Measurements from ENCODE around the gene ATP8A1.
"Not testable (repeated sequence)": the region's sequence is repeated elsewhere in the genome, so short reads cannot be mapped to it uniquely, and the experiment has no call there.

The ATP8A1 gene

GRCh38 chr4:42656944-42657792 is at the start of gene ATP8A1:
ATP8A1 (minus strand) TSS chr4:42657105; CDS start chr4:42656873, 232 bp downstream.
- DNase-seq (ENCODE audit: low read depth in 1 of 2, low spot score in 1 of 2), result peak; percentile 88 to 90

GRCh38 chr4:42706086-42706485 is 49.2 kb upstream of the ATP8A1 start:
- no peak for DNase-seq (ENCODE audit: low read depth in 1 of 2, low spot score in 1 of 2)

- DNase-seq (ENCODE audit: low read depth in 1 of 2, low spot score in 1 of 2), result no peak
Observed at GRCh38 chr4:42703813-42704212, 46.9 kb upstream of the ATP8A1 start.

GRCh38 chr4:42702895-42703294 is 46.0 kb upstream of the ATP8A1 start:
- DNase-seq (ENCODE audit: low read depth in 1 of 2, low spot score in 1 of 2), result no peak

GRCh38 chr4:42701780-42702179 is 44.9 kb upstream of the ATP8A1 start:
- not testable (repeated sequence) for DNase-seq (ENCODE audit: low read depth in 1 of 2, low spot score in 1 of 2)

- DNase-seq (ENCODE audit: low read depth in 1 of 2, low spot score in 1 of 2), result no peak
Observed at GRCh38 chr4:42690537-42690936, 33.6 kb upstream of the ATP8A1 start.

GRCh38 chr4:42683393-42683792 is 26.5 kb upstream of the ATP8A1 start:
- no peak for DNase-seq (ENCODE audit: low read depth in 1 of 2, low spot score in 1 of 2)

- DNase-seq (ENCODE audit: low read depth in 1 of 2, low spot score in 1 of 2), result no peak
Observed at GRCh38 chr4:42678512-42678911, 21.6 kb upstream of the ATP8A1 start.

GRCh38 chr4:42676066-42676951 is 19.4 kb upstream of the ATP8A1 start:
- DNase-seq (ENCODE audit: low read depth in 1 of 2, low spot score in 1 of 2), result no peak

- no peak for DNase-seq (ENCODE audit: low read depth in 1 of 2, low spot score in 1 of 2)
Observed at GRCh38 chr4:42673082-42673425, 16.1 kb upstream of the ATP8A1 start.

GRCh38 chr4:42672359-42673081 is 15.6 kb upstream of the ATP8A1 start:
- no peak for DNase-seq (ENCODE audit: low read depth in 1 of 2, low spot score in 1 of 2)

- DNase-seq (ENCODE audit: low read depth in 1 of 2, low spot score in 1 of 2), result no peak
Observed at GRCh38 chr4:42671431-42672194, 14.7 kb upstream of the ATP8A1 start.

- DNase-seq (ENCODE audit: low read depth in 1 of 2, low spot score in 1 of 2), result no peak
Observed at GRCh38 chr4:42658261-42658660, 1.4 kb upstream of the ATP8A1 start.

- DNase-seq (ENCODE audit: low read depth in 1 of 2, low spot score in 1 of 2), result no peak
Observed at GRCh38 chr4:42656679-42656943, 294 bp downstream of the ATP8A1 start.

- peak; percentile 10 to 11 for DNase-seq (ENCODE audit: low read depth in 1 of 2, low spot score in 1 of 2)
Observed at GRCh38 chr4:42655921-42656678, 805 bp downstream of the ATP8A1 start.

GRCh38 chr4:42655269-42655637 is 1.7 kb downstream of the ATP8A1 start:
- DNase-seq (ENCODE audit: low read depth in 1 of 2, low spot score in 1 of 2), result no peak

GRCh38 chr4:42654631-42655268 is 2.2 kb downstream of the ATP8A1 start:
- no peak for DNase-seq (ENCODE audit: low read depth in 1 of 2, low spot score in 1 of 2)

- no peak for DNase-seq (ENCODE audit: low read depth in 1 of 2, low spot score in 1 of 2)
Observed at GRCh38 chr4:42653626-42654560, 3.0 kb downstream of the ATP8A1 start.
